IPS-18c (cell line): Measurements from ENCODE around the gene SMAD4.

Experiments used
- H3K4me3 ChIP-seq: 2 replicates; pipeline ENCODE4 v1.7.0; 2013; ENCODE audit warnings: low read depth, mild to moderate bottlenecking, low read length, moderate library complexity; ENCODE audit not compliant: insufficient read depth
- H3K9me3 ChIP-seq: one replicate; pipeline ENCODE4 v1.6.1; 2013; ENCODE audit warnings: mild to moderate bottlenecking, low read length, moderate library complexity; ENCODE audit not compliant: control insufficient read depth, insufficient read depth

Gene SMAD4

GRCh38 chr18:51012441-51012840, 17.6 kb upstream of the SMAD4 start:
- no peaks in the 10 kb centered on the region for H3K9me3 ChIP-seq
- H3K4me3 ChIP-seq = no peak overlapping the region

GRCh38 chr18:51013259-51013658, 16.8 kb upstream of the SMAD4 start:
- H3K4me3 ChIP-seq = no peak overlapping the region
- no peaks in the 10 kb centered on the region for H3K9me3 ChIP-seq

GRCh38 chr18:51017140-51017879, 12.7 kb upstream of the SMAD4 start:
- H3K9me3 ChIP-seq = no peaks in the 10 kb centered on the region
- no peak overlapping the region for H3K4me3 ChIP-seq

GRCh38 chr18:51020536-51020935, 9.5 kb upstream of the SMAD4 start:
- H3K4me3 ChIP-seq = no peak overlapping the region
- no peaks in the 10 kb centered on the region for H3K9me3 ChIP-seq

GRCh38 chr18:51021226-51021965, 8.6 kb upstream of the SMAD4 start:
- no peak overlapping the region for H3K4me3 ChIP-seq
- no peaks in the 10 kb centered on the region for H3K9me3 ChIP-seq

GRCh38 chr18:51025512-51025911, 4.5 kb upstream of the SMAD4 start:
- Histone ChIP-seq H3K9me3 (no peaks in the 10 kb centered on the region), H3K4me3 (no peak overlapping the region)

- no peak overlapping the region for H3K4me3 ChIP-seq
- no peaks in the 10 kb centered on the region for H3K9me3 ChIP-seq
Observed at GRCh38 chr18:51028201-51028805, 1.7 kb upstream of the SMAD4 start.

GRCh38 chr18:51029378-51029693, 677 bp upstream of the SMAD4 start:
- H3K4me3 ChIP-seq = peak overlapping the region; percentile 83
- H3K9me3 ChIP-seq = no peaks in the 10 kb centered on the region

GRCh38 chr18:51030537-51031258, 685 bp downstream of the SMAD4 start:
- Histone ChIP-seq H3K9me3 (no peaks in the 10 kb centered on the region), H3K4me3 (peak overlapping the region; percentile 83)

GRCh38 chr18:51032193-51032592, 2.2 kb downstream of the SMAD4 start:
- no peak overlapping the region; the same call in 1 of the 2 replicates for H3K4me3 ChIP-seq

GRCh38 chr18:51037230-51037629, 7.2 kb downstream of the SMAD4 start:
- no peaks in the 10 kb centered on the region for H3K9me3 ChIP-seq
- H3K4me3 ChIP-seq = no peak overlapping the region

More at GRCh38 chr18:51032193-51032592, 2.2 kb downstream of the SMAD4 start:
- no peaks in the 10 kb centered on the region for H3K9me3 ChIP-seq

- Histone ChIP-seq H3K4me3 (no peak overlapping the region), H3K9me3 (no peaks in the 10 kb centered on the region)
Observed at GRCh38 chr18:51038110-51038509, 8.1 kb downstream of the SMAD4 start.

- H3K4me3 ChIP-seq = no peak overlapping the region
- no peaks in the 10 kb centered on the region for H3K9me3 ChIP-seq
Observed at GRCh38 chr18:51039138-51040112, 9.4 kb downstream of the SMAD4 start.

GRCh38 chr18:51041677-51042352, 11.8 kb downstream of the SMAD4 start:
- Histone ChIP-seq H3K9me3 (no peaks in the 10 kb centered on the region), H3K4me3 (no peak overlapping the region)

- H3K9me3 ChIP-seq = no peaks in the 10 kb centered on the region
- no peak overlapping the region for H3K4me3 ChIP-seq
Observed at GRCh38 chr18:51044928-51045585, 15.0 kb downstream of the SMAD4 start.

- H3K9me3 ChIP-seq = no peaks in the 10 kb centered on the region
- no peak overlapping the region for H3K4me3 ChIP-seq
Observed at GRCh38 chr18:51048190-51048589, 18.2 kb downstream of the SMAD4 start.
